ENCODE results near the gene AZI2.
A peak's percentile ranks its signal among the peaks of the same experiment; 100 is the strongest.

The AZI2 gene

GRCh38 chr3:28322464-28322863 is 26.2 kb downstream of the AZI2 start:
- no peak for DNase-seq
- Mint-ChIP-seq H3K27me3 (no peaks in the 10 kb centered on the region), H3K9me3 (no peaks in the 10 kb centered on the region), H3K4me3 (no peak overlapping the region), H3K4me1 (peaks cover 23% of the 10 kb centered on the region), H3K27ac (no peak overlapping the region)
- no peak for ATAC-seq

GRCh38 chr3:28320981-28321380 is 27.6 kb downstream of the AZI2 start:
- H3K9me3 Mint-ChIP-seq: no peaks in the 10 kb centered on the region
- no peak for DNase-seq
- H3K27me3 Mint-ChIP-seq: no peaks in the 10 kb centered on the region
- H3K4me1 Mint-ChIP-seq: peaks cover 25% of the 10 kb centered on the region
- peak overlapping the region in 1 of 2 donors; percentile 15 for H3K27ac Mint-ChIP-seq
- ATAC-seq: no peak
- no peak overlapping the region for H3K4me3 Mint-ChIP-seq

- peak; percentile 89 for ATAC-seq
- no peaks in the 10 kb centered on the region for H3K9me3 Mint-ChIP-seq
- peak; percentile 13 to 34 for DNase-seq
- no peak overlapping the region for H3K4me3 Mint-ChIP-seq
- H3K27ac Mint-ChIP-seq: no peak overlapping the region
- no peaks in the 10 kb centered on the region for H3K27me3 Mint-ChIP-seq
- H3K4me1 Mint-ChIP-seq: peaks cover 21% of the 10 kb centered on the region
Measured at GRCh38 chr3:28317438-28318022, 31.1 kb downstream of the AZI2 start.

- ATAC-seq (no peak), DNase-seq (no peak)
- no peaks in the 10 kb centered on the region for H3K27me3 Mint-ChIP-seq
- no peaks in the 10 kb centered on the region for H3K9me3 Mint-ChIP-seq
- H3K4me1 Mint-ChIP-seq: peaks cover 17% of the 10 kb centered on the region
- no peak overlapping the region for H3K4me3 Mint-ChIP-seq
- H3K27ac Mint-ChIP-seq: no peak overlapping the region
Measured at GRCh38 chr3:28316226-28316625, 32.4 kb downstream of the AZI2 start.

GRCh38 chr3:28315711-28316110 is 32.9 kb downstream of the AZI2 start:
- peaks cover 12% of the 10 kb centered on the region for H3K4me1 Mint-ChIP-seq
- no peaks in the 10 kb centered on the region for H3K27me3 Mint-ChIP-seq
- H3K4me3 Mint-ChIP-seq: no peak overlapping the region
- no peak for ATAC-seq
- DNase-seq: no peak
- H3K27ac Mint-ChIP-seq: no peak overlapping the region
- H3K9me3 Mint-ChIP-seq: no peaks in the 10 kb centered on the region

GRCh38 chr3:28308196-28308595 is 40.4 kb downstream of the AZI2 start:
- H3K27ac Mint-ChIP-seq: no peak overlapping the region
- DNase-seq: no peak
- no peak overlapping the region for H3K4me3 Mint-ChIP-seq
- no peak for ATAC-seq
- H3K9me3 Mint-ChIP-seq: no peaks in the 10 kb centered on the region
- no peaks in the 10 kb centered on the region for H3K27me3 Mint-ChIP-seq
- H3K4me1 Mint-ChIP-seq: peaks cover 18% of the 10 kb centered on the region

- ATAC-seq: no peak
- H3K4me1 Mint-ChIP-seq: no peaks in the 10 kb centered on the region
- H3K27ac Mint-ChIP-seq: no peak overlapping the region
- H3K27me3 Mint-ChIP-seq: no peaks in the 10 kb centered on the region
- H3K9me3 Mint-ChIP-seq: no peaks in the 10 kb centered on the region
- no peak overlapping the region for H3K4me3 Mint-ChIP-seq
- DNase-seq: no peak
Measured at GRCh38 chr3:28301688-28302087, 46.9 kb downstream of the AZI2 start.

- ATAC-seq (no peak), DNase-seq (no peak)
- Mint-ChIP-seq H3K4me1 (no peaks in the 10 kb centered on the region), H3K27ac (no peak overlapping the region), H3K4me3 (no peak overlapping the region), H3K9me3 (no peaks in the 10 kb centered on the region), H3K27me3 (no peaks in the 10 kb centered on the region)
Measured at GRCh38 chr3:28300345-28300962, 48.2 kb downstream of the AZI2 start.

GRCh38 chr3:28299705-28300104 is 48.9 kb downstream of the AZI2 start:
- ATAC-seq (no peak), DNase-seq (no peak)
- no peaks in the 10 kb centered on the region for H3K4me1 Mint-ChIP-seq
- H3K27ac Mint-ChIP-seq: no peak overlapping the region
- H3K4me3 Mint-ChIP-seq: no peak overlapping the region
- no peaks in the 10 kb centered on the region for H3K9me3 Mint-ChIP-seq
- H3K27me3 Mint-ChIP-seq: no peaks in the 10 kb centered on the region

GRCh38 chr3:28295898-28296490 is 52.6 kb downstream of the AZI2 start:
- Mint-ChIP-seq H3K27me3 (no peaks in the 10 kb centered on the region), H3K4me1 (peaks cover 15% of the 10 kb centered on the region), H3K27ac (peak overlapping the region in 1 of 2 donors; percentile 35), H3K9me3 (no peaks in the 10 kb centered on the region), H3K4me3 (no peak overlapping the region)
- DNase-seq (no peak), ATAC-seq (no peak)

- no peak overlapping the region for H3K27ac Mint-ChIP-seq
- H3K4me1 Mint-ChIP-seq: peaks cover 19% of the 10 kb centered on the region
Measured at GRCh38 chr3:28294667-28295413, 53.8 kb downstream of the AZI2 start.

GRCh38 chr3:28292622-28293021 is 56.0 kb downstream of the AZI2 start:
- H3K9me3 Mint-ChIP-seq: no peaks in the 10 kb centered on the region
- DNase-seq (no peak), ATAC-seq (no peak)
- no peak overlapping the region for H3K27ac Mint-ChIP-seq
- peaks cover 19% of the 10 kb centered on the region for H3K4me1 Mint-ChIP-seq
- H3K27me3 Mint-ChIP-seq: no peaks in the 10 kb centered on the region
- H3K4me3 Mint-ChIP-seq: no peak overlapping the region

More at GRCh38 chr3:28294667-28295413, 53.8 kb downstream of the AZI2 start:
- Mint-ChIP-seq H3K9me3 (no peaks in the 10 kb centered on the region), H3K4me3 (no peak overlapping the region), H3K27me3 (no peaks in the 10 kb centered on the region)
- DNase-seq (no peak), ATAC-seq (no peak)

GRCh38 chr3:28291577-28291976 is 57.0 kb downstream of the AZI2 start:
- H3K4me1 Mint-ChIP-seq: peaks cover 19% of the 10 kb centered on the region
- no peak for DNase-seq
- H3K4me3 Mint-ChIP-seq: no peak overlapping the region
- no peak for ATAC-seq
- H3K9me3 Mint-ChIP-seq: no peaks in the 10 kb centered on the region
- H3K27me3 Mint-ChIP-seq: no peaks in the 10 kb centered on the region
- no peak overlapping the region for H3K27ac Mint-ChIP-seq

- Mint-ChIP-seq H3K4me1 (peaks cover 19% of the 10 kb centered on the region), H3K27me3 (no peaks in the 10 kb centered on the region), H3K9me3 (no peaks in the 10 kb centered on the region), H3K4me3 (no peak overlapping the region), H3K27ac (no peak overlapping the region)
- DNase-seq (no peak), ATAC-seq (no peak)
Measured at GRCh38 chr3:28290863-28291300, 57.7 kb downstream of the AZI2 start.

GRCh38 chr3:28287046-28287445 is 61.6 kb downstream of the AZI2 start:
- no peak for ATAC-seq

GRCh38 chr3:28286595-28286994 is 62.0 kb downstream of the AZI2 start:
- no peak for DNase-seq
- Mint-ChIP-seq H3K4me1 (peaks cover 10% of the 10 kb centered on the region), H3K27me3 (no peaks in the 10 kb centered on the region), H3K9me3 (no peaks in the 10 kb centered on the region), H3K27ac (no peak overlapping the region), H3K4me3 (no peak overlapping the region)
- peak; percentile 67 for ATAC-seq

More at GRCh38 chr3:28287046-28287445, 61.6 kb downstream of the AZI2 start:
- no peak for DNase-seq
- H3K4me3 Mint-ChIP-seq: no peak overlapping the region
- peaks cover 12% of the 10 kb centered on the region for H3K4me1 Mint-ChIP-seq
- H3K9me3 Mint-ChIP-seq: no peaks in the 10 kb centered on the region
- no peak overlapping the region for H3K27ac Mint-ChIP-seq
- H3K27me3 Mint-ChIP-seq: no peaks in the 10 kb centered on the region
